Measurements from ENCODE around the gene PHEX.

The PHEX gene

GRCh38 chrX:22105971-22106370, 73.8 kb downstream of the PHEX start:
- no peak overlapping the region for H3K4me3 ChIP-seq (ENCODE audit: low read depth in 1 of 2, low read length in 2 of 2)
- H3K36me3 ChIP-seq (ENCODE audit: control insufficient read depth in 1 of 2, insufficient read depth in 2 of 2, low read length in 2 of 2): no peaks in the 10 kb centered on the region
- no peak overlapping the region for H3K27ac ChIP-seq (ENCODE audit: low read length)
- H3K27me3 ChIP-seq (ENCODE audit: low read depth, low read length): no peaks in the 10 kb centered on the region
- no peaks in the 10 kb centered on the region for H3K4me1 ChIP-seq (ENCODE audit: control insufficient read depth in 1 of 2, insufficient read depth in 2 of 2, low read length in 2 of 2)
- H3K9me3 ChIP-seq (ENCODE audit: control insufficient read depth in 1 of 2, low read length in 2 of 2): no peaks in the 10 kb centered on the region

DNA sequence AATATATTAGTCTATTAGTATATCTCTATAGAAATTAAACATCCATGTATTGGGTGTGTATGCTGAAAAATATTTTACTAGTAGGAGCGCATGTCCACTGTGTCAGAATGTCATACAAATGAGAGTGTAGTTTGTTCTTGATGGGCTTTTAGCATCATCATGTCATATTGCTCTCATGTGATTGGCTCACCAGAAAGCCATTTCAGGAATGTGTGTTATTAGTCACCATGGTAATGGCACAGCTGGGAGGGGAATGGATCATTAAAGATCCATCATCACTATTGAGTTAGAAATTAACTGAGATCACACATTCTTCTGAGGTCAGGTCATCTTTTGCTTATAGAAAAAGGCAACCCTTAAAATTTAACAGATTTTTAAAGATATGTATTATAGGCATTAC, 77.3 kb downstream of the PHEX start:
- H3K36me3 ChIP-seq (ENCODE audit: control insufficient read depth in 1 of 2, insufficient read depth in 2 of 2, low read length in 2 of 2): no peaks in the 10 kb centered on the region
- no peak overlapping the region for H3K27ac ChIP-seq (ENCODE audit: low read length)
- no peaks in the 10 kb centered on the region for H3K4me1 ChIP-seq (ENCODE audit: control insufficient read depth in 1 of 2, insufficient read depth in 2 of 2, low read length in 2 of 2)
- H3K9me3 ChIP-seq (ENCODE audit: control insufficient read depth in 1 of 2, low read length in 2 of 2): no peaks in the 10 kb centered on the region
- H3K27me3 ChIP-seq (ENCODE audit: low read depth, low read length): no peaks in the 10 kb centered on the region
- H3K4me3 ChIP-seq (ENCODE audit: low read depth in 1 of 2, low read length in 2 of 2): no peak overlapping the region

DNA sequence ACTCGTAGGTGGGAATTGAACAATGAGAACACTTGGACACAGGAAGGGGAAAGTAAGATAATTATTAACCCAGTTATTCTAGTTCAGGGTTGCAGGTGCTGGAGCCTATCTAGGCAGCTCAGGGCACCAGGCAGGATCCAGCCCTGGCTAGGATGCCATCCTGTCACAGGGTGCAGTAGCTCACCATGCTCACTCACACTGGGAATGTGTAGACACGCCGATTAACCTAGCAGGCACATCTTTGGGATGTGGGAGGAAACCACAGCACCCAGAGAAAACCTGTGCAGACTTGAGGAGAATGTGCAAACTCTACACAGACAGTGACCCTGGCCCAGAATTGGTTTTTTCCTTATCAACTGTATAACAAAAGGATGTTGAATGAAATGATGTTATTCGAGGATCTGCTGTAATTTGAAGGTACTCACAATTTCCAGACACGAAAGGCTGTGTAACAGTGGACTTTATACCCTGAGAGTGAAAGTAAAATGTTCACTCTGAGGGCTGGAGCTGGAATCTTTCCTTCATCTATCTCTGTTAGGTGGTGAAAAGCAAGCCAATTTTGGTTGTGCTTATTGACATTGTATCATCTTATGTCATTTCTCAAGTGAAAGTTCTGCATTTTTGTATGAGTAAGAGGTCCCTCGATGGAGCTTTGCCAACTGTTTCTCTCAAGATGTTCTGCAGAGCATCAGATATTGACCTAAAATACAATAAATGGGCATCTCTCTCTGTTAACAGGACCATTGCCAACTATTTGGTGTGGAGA, 78.8 kb downstream of the PHEX start:
- H3K4me1 ChIP-seq (ENCODE audit: control insufficient read depth in 1 of 2, insufficient read depth in 2 of 2, low read length in 2 of 2): no peaks in the 10 kb centered on the region
- H3K9me3 ChIP-seq (ENCODE audit: control insufficient read depth in 1 of 2, low read length in 2 of 2): no peaks in the 10 kb centered on the region
- no peaks in the 10 kb centered on the region for H3K27me3 ChIP-seq (ENCODE audit: low read depth, low read length)
- no peaks in the 10 kb centered on the region for H3K36me3 ChIP-seq (ENCODE audit: control insufficient read depth in 1 of 2, insufficient read depth in 2 of 2, low read length in 2 of 2)
- H3K4me3 ChIP-seq (ENCODE audit: low read depth in 1 of 2, low read length in 2 of 2): no peak overlapping the region
- peak overlapping the region; percentile 8 for H3K27ac ChIP-seq (ENCODE audit: low read length)

- Histone ChIP-seq H3K36me3 (ENCODE audit: control insufficient read depth in 1 of 2, insufficient read depth in 2 of 2, low read length in 2 of 2) (no peaks in the 10 kb centered on the region), H3K27ac (ENCODE audit: low read length) (no peak overlapping the region), H3K9me3 (ENCODE audit: control insufficient read depth in 1 of 2, low read length in 2 of 2) (no peaks in the 10 kb centered on the region), H3K4me1 (ENCODE audit: control insufficient read depth in 1 of 2, insufficient read depth in 2 of 2, low read length in 2 of 2) (no peaks in the 10 kb centered on the region), H3K27me3 (ENCODE audit: low read depth, low read length) (no peaks in the 10 kb centered on the region), H3K4me3 (ENCODE audit: low read depth in 1 of 2, low read length in 2 of 2) (no peak overlapping the region)
Observed at GRCh38 chrX:22116605-22117546, 84.8 kb downstream of the PHEX start.

DNA sequence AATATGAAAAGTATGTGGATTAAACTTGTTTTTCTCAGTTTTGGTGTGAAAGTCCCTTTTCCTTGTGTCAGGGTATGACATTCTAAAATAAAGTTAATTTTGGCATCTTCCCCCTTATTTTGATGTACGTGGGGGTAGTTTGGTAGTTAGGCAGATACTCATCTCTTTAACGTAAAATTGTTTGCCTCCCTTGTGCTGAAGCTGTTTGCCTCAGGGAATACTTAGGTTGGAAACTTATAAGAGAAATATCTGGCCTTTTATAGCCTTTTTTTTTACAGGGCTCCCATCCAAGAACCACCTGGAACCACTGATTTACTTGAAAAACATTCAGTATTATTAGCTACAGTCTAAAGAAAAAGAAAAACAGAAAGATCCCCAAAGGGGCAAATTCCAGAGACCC, 85.5 kb downstream of the PHEX start:
- H3K36me3 ChIP-seq (ENCODE audit: control insufficient read depth in 1 of 2, insufficient read depth in 2 of 2, low read length in 2 of 2): no peaks in the 10 kb centered on the region
- H3K27me3 ChIP-seq (ENCODE audit: low read depth, low read length): no peaks in the 10 kb centered on the region
- no peaks in the 10 kb centered on the region for H3K4me1 ChIP-seq (ENCODE audit: control insufficient read depth in 1 of 2, insufficient read depth in 2 of 2, low read length in 2 of 2)
- H3K27ac ChIP-seq (ENCODE audit: low read length): no peak overlapping the region
- H3K9me3 ChIP-seq (ENCODE audit: control insufficient read depth in 1 of 2, low read length in 2 of 2): no peaks in the 10 kb centered on the region
- H3K4me3 ChIP-seq (ENCODE audit: low read depth in 1 of 2, low read length in 2 of 2): no peak overlapping the region

DNA sequence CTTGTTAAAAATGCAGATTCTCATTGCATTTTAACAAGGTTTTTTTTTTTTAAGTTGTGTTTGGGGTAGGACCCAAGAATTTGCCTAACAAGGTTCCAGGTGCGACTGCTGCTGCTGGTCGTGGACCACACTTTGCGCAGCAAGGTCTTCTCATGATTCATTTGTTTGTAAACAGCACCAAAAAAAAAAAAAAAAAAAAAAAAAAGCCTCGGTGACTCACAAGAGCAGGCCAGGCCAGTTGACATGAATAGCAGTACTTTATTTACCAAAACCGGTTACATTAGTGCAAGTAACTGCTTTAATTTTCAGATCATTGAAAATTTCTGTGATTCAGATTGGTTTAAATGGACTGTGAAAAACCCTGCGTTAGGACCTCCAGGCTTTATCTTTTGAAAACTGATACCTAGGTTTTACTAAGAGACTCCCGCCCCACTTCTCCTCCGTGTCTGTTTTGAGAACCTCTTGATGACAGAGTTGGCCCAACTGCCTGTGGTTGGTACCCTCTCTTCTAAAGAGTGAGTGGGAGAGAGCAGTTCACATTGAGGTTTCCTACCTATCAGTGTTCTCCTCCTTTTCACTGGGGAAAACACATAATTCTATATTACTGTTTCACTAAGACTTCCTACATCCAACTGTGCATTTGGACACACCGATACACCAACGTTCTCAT, 86.2 kb downstream of the PHEX start:
- no peaks in the 10 kb centered on the region for H3K36me3 ChIP-seq (ENCODE audit: control insufficient read depth in 1 of 2, insufficient read depth in 2 of 2, low read length in 2 of 2)
- no peaks in the 10 kb centered on the region for H3K4me1 ChIP-seq (ENCODE audit: control insufficient read depth in 1 of 2, insufficient read depth in 2 of 2, low read length in 2 of 2)
- H3K9me3 ChIP-seq (ENCODE audit: control insufficient read depth in 1 of 2, low read length in 2 of 2): no peaks in the 10 kb centered on the region
- no peaks in the 10 kb centered on the region for H3K27me3 ChIP-seq (ENCODE audit: low read depth, low read length)
- H3K27ac ChIP-seq (ENCODE audit: low read length): no peak overlapping the region
- H3K4me3 ChIP-seq (ENCODE audit: low read depth in 1 of 2, low read length in 2 of 2): no peak overlapping the region

GRCh38 chrX:22121161-22121560, 89.0 kb downstream of the PHEX start:
- Histone ChIP-seq H3K36me3 (ENCODE audit: control insufficient read depth in 1 of 2, insufficient read depth in 2 of 2, low read length in 2 of 2) (no peaks in the 10 kb centered on the region), H3K27ac (ENCODE audit: low read length) (no peak overlapping the region), H3K4me3 (ENCODE audit: low read depth in 1 of 2, low read length in 2 of 2) (no peak overlapping the region), H3K27me3 (ENCODE audit: low read depth, low read length) (no peaks in the 10 kb centered on the region), H3K9me3 (ENCODE audit: control insufficient read depth in 1 of 2, low read length in 2 of 2) (no peaks in the 10 kb centered on the region), H3K4me1 (ENCODE audit: control insufficient read depth in 1 of 2, insufficient read depth in 2 of 2, low read length in 2 of 2) (no peaks in the 10 kb centered on the region)

- no peak overlapping the region for H3K27ac ChIP-seq (ENCODE audit: low read length)
- no peaks in the 10 kb centered on the region for H3K27me3 ChIP-seq (ENCODE audit: low read depth, low read length)
- H3K36me3 ChIP-seq (ENCODE audit: control insufficient read depth in 1 of 2, insufficient read depth in 2 of 2, low read length in 2 of 2): no peaks in the 10 kb centered on the region
- no peaks in the 10 kb centered on the region for H3K4me1 ChIP-seq (ENCODE audit: control insufficient read depth in 1 of 2, insufficient read depth in 2 of 2, low read length in 2 of 2)
- H3K9me3 ChIP-seq (ENCODE audit: control insufficient read depth in 1 of 2, low read length in 2 of 2): no peaks in the 10 kb centered on the region
- no peak overlapping the region for H3K4me3 ChIP-seq (ENCODE audit: low read depth in 1 of 2, low read length in 2 of 2)
Observed at GRCh38 chrX:22122510-22122909, 90.4 kb downstream of the PHEX start.

DNA sequence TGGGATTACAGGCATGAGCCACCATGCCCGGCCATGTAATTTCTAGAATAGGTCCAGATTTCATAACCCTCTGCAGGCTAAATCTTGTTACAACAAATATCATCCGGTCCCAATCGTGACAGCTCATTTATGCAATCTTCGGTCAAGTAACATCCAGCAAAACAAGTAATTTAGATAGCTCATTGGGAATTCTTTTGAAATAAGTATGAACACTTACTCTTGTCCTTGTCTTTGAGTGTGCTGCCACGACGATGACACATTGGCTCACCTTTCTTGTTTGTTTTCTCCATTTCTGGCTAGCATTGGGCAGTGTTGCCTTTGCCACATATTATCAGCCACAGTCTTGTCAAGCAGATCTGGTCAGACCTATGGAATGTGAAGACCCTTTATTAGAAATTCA, 92.0 kb downstream of the PHEX start:
- no peaks in the 10 kb centered on the region for H3K27me3 ChIP-seq (ENCODE audit: low read depth, low read length)
- H3K9me3 ChIP-seq (ENCODE audit: control insufficient read depth in 1 of 2, low read length in 2 of 2): no peaks in the 10 kb centered on the region
- no peak overlapping the region for H3K4me3 ChIP-seq (ENCODE audit: low read depth in 1 of 2, low read length in 2 of 2)
- H3K27ac ChIP-seq (ENCODE audit: low read length): no peak overlapping the region
- no peaks in the 10 kb centered on the region for H3K36me3 ChIP-seq (ENCODE audit: control insufficient read depth in 1 of 2, insufficient read depth in 2 of 2, low read length in 2 of 2)
- H3K4me1 ChIP-seq (ENCODE audit: control insufficient read depth in 1 of 2, insufficient read depth in 2 of 2, low read length in 2 of 2): no peaks in the 10 kb centered on the region

- Histone ChIP-seq H3K9me3 (ENCODE audit: control insufficient read depth in 1 of 2, low read length in 2 of 2) (no peaks in the 10 kb centered on the region), H3K36me3 (ENCODE audit: control insufficient read depth in 1 of 2, insufficient read depth in 2 of 2, low read length in 2 of 2) (no peaks in the 10 kb centered on the region), H3K27me3 (ENCODE audit: low read depth, low read length) (no peaks in the 10 kb centered on the region)
Observed at GRCh38 chrX:22125481-22125880, 93.4 kb downstream of the PHEX start.

GRCh38 chrX:22126327-22126726, 94.2 kb downstream of the PHEX start:
- H3K36me3 ChIP-seq (ENCODE audit: control insufficient read depth in 1 of 2, insufficient read depth in 2 of 2, low read length in 2 of 2): no peaks in the 10 kb centered on the region

More at GRCh38 chrX:22125481-22125880, 93.4 kb downstream of the PHEX start:
- Histone ChIP-seq H3K4me1 (ENCODE audit: control insufficient read depth in 1 of 2, insufficient read depth in 2 of 2, low read length in 2 of 2) (no peaks in the 10 kb centered on the region), H3K4me3 (ENCODE audit: low read depth in 1 of 2, low read length in 2 of 2) (no peak overlapping the region), H3K27ac (ENCODE audit: low read length) (no peak overlapping the region)

More at GRCh38 chrX:22126327-22126726, 94.2 kb downstream of the PHEX start:
- no peak overlapping the region for H3K27ac ChIP-seq (ENCODE audit: low read length)
- H3K4me3 ChIP-seq (ENCODE audit: low read depth in 1 of 2, low read length in 2 of 2): no peak overlapping the region
- H3K4me1 ChIP-seq (ENCODE audit: control insufficient read depth in 1 of 2, insufficient read depth in 2 of 2, low read length in 2 of 2): no peaks in the 10 kb centered on the region
- no peaks in the 10 kb centered on the region for H3K9me3 ChIP-seq (ENCODE audit: control insufficient read depth in 1 of 2, low read length in 2 of 2)
- no peaks in the 10 kb centered on the region for H3K27me3 ChIP-seq (ENCODE audit: low read depth, low read length)

All from muscle layer of duodenum (tissue), 2 donors.